ENCODE measurements around the gene TMEM184B. TPM values are rescaled to one million over a fixed set of nuclear protein-coding genes. Genes with fewer than 3 reads are reported as not detected.
A peak's percentile ranks its signal among the peaks of the same experiment; 100 is the strongest.

TMEM184B gene
- total and polyA plus RNA-seq, 2 experiments from 2014 or later, result 42.2 to 95.1 TPM

- TF ChIP-seq ZNF462 (CRISPR knock-in tag; IDR thresholded peaks at IDR 0.05), result no peak
- TF ChIP-seq CTCF (conservative IDR thresholded peaks at IDR 0.05; ENCODE audit: low read depth in 2 of 2), result no peak
- no peak for TF ChIP-seq EZH2phosphoT487 (IDR thresholded peaks at IDR 0.05; ENCODE audit: unreplicated experiment)
- TF ChIP-seq ZNF114 (CRISPR knock-in tag; IDR thresholded peaks at IDR 0.05), result no peak
- TF ChIP-seq ZNF331 (CRISPR knock-in tag; IDR thresholded peaks at IDR 0.05; ENCODE audit: low read depth), result no peak
- TF ChIP-seq JUNB (IDR thresholded peaks at IDR 0.05; ENCODE audit: unreplicated experiment), result no peak
These were observed 23.1 kb upstream of the TMEM184B start (continued) for GRCh38 chr22:38295863-38296262.

GRCh38 chr22:38295339-38295738, 22.5 kb upstream of the TMEM184B start:
- Mint-ChIP-seq H3K4me3 (no peak overlapping the region), H3K27ac (no peak overlapping the region), H3K27me3 (ENCODE audit: insufficient read depth, low read depth, poor library complexity) (peaks cover 15% of the 10 kb centered on the region), H3K9me3 (no peaks in the 10 kb centered on the region), H3K36me3 (ENCODE audit: low read depth) (peaks cover 90% of the 10 kb centered on the region), H3K4me1 (peaks cover 11% of the 10 kb centered on the region)
- no peaks in the 10 kb centered on the region; the same call in 1 of the 2 replicates for H3K4me1 ChIP-seq (ENCODE audit: insufficient read depth)
- ATAC-seq (no peak), DNase-seq (ENCODE audit: low spot score) (no peak)
- peaks cover 48% of the 10 kb centered on the region; the same call in 1 of the 2 replicates for H3F3A ChIP-seq (replicated peaks; ENCODE audit: low read depth)
- no peaks in the 10 kb centered on the region for H3K9me2 ChIP-seq (ENCODE audit: insufficient read depth)
- H2AFZ ChIP-seq, result no peak overlapping the region
- H3K4me2 ChIP-seq, result no peak overlapping the region
- H3K36me3 ChIP-seq (ENCODE audit: insufficient read depth), result peaks cover 43% of the 10 kb centered on the region
- peak overlapping the region; percentile 55; the same call in 1 of the 2 replicates for H3K27ac ChIP-seq (ENCODE audit: low read depth)
- no peak overlapping the region for H3K4me3 ChIP-seq
- H3K79me2 ChIP-seq (replicated peaks; ENCODE audit: insufficient read depth), result peaks cover 15% of the 10 kb centered on the region; the same call in 1 of the 2 replicates
- peaks cover 35% of the 10 kb centered on the region for H4K20me1 ChIP-seq (replicated peaks; ENCODE audit: insufficient read depth)
- H3K27me3 ChIP-seq (ENCODE audit: insufficient read depth), result no peaks in the 10 kb centered on the region
- TF ChIP-seq EZH2 (IDR thresholded peaks at IDR 0.05; ENCODE audit: low read depth, unreplicated experiment), result no peak
- TF ChIP-seq POLR2AphosphoS5 (IDR thresholded peaks at IDR 0.05; ENCODE audit: low read depth), result no peak
- TF ChIP-seq REST (IDR thresholded peaks at IDR 0.05; ENCODE audit: unreplicated experiment), result no peak

Measured in GM23338 (cell line).